HAP-1 (cell line): ENCODE data around the gene PTPRR.

Source experiments
- DNase-seq, 2 experiments: peaks; one replicate each; pipeline ENCODE4 v3.0.0-alpha.2; 2016 to 2020; ENCODE audit warnings: low spot score in 2 of 2
- H3K27me3 ChIP-seq: fragments of 250-450 bp; sonication (Bioruptor Pico); 2 replicates; pipeline ENCODE4 v1.5.1; 2020; ENCODE audit warnings: low read depth, mild to moderate bottlenecking, moderate library complexity
- H3K36me3 ChIP-seq: fragments of 250-450 bp; sonication (Bioruptor Pico); replicated peaks from 2 replicates; pipeline ENCODE4 v1.5.1; 2020; ENCODE audit warnings: mild to moderate bottlenecking
- H3K4me1 ChIP-seq: fragments of 250-450 bp; sonication (Bioruptor Pico); 2 replicates; pipeline ENCODE4 v1.5.1; 2020; ENCODE audit warnings: mild to moderate bottlenecking
- H3K4me3 ChIP-seq: fragments of 250-450 bp; sonication (Bioruptor Pico); 2 replicates; pipeline ENCODE4 v1.5.1; 2020; ENCODE audit warnings: mild to moderate bottlenecking, moderate library complexity
- H3K9me3 ChIP-seq: fragments of 250-450 bp; sonication (Bioruptor Pico); 2 replicates; pipeline ENCODE4 v1.5.1; 2020; ENCODE audit warnings: mild to moderate bottlenecking, moderate library complexity
- in situ Hi-C: fragments of 300-500 bp; cut with MboI; formaldehyde crosslinking; loops from 3 replicates; pipeline ENCODE4 v1.14.3; 2020; ENCODE audit warnings: low sequenced_read_pairs, inconsistent platforms, mixed read lengths

PTPRR gene

GRCh38 chr12:70885956-70886355, 34.6 kb downstream of the PTPRR start:
- Histone ChIP-seq H3K9me3 (no peaks in the 10 kb centered on the region), H3K27me3 (peaks cover 4% of the 10 kb centered on the region; the same call in 1 of the 2 replicates), H3K36me3 (no peaks in the 10 kb centered on the region), H3K4me3 (no peak overlapping the region), H3K4me1 (no peaks in the 10 kb centered on the region; the same call in 1 of the 2 replicates)
- no peak for DNase-seq
- in situ Hi-C loops = no loop called here

GRCh38 chr12:70883855-70884254, 36.7 kb downstream of the PTPRR start:
- H3K27me3 ChIP-seq = peaks cover 4% of the 10 kb centered on the region; the same call in 1 of the 2 replicates
- in situ Hi-C loops = no loop called here
- no peaks in the 10 kb centered on the region; the same call in 1 of the 2 replicates for H3K4me1 ChIP-seq
- H3K4me3 ChIP-seq = no peak overlapping the region
- H3K9me3 ChIP-seq = no peaks in the 10 kb centered on the region
- no peaks in the 10 kb centered on the region for H3K36me3 ChIP-seq
- DNase-seq = no peak

- Histone ChIP-seq H3K9me3 (no peaks in the 10 kb centered on the region), H3K4me3 (no peak overlapping the region), H3K27me3 (0 out of 2 replicates have a peak, but pooled peaks cover 2% of the 10 kb centered on the region), H3K36me3 (no peaks in the 10 kb centered on the region), H3K4me1 (no peaks in the 10 kb centered on the region; the same call in 1 of the 2 replicates)
- in situ Hi-C loops = no loop called here
- no peak for DNase-seq
Measured at GRCh38 chr12:70880744-70881143, 39.8 kb downstream of the PTPRR start.

GRCh38 chr12:70876952-70877351, 43.6 kb downstream of the PTPRR start:
- H3K4me3 ChIP-seq = no peak overlapping the region
- H3K9me3 ChIP-seq = no peaks in the 10 kb centered on the region
- no peaks in the 10 kb centered on the region for H3K36me3 ChIP-seq
- in situ Hi-C loops = no loop called here
- DNase-seq = no peak
- no peaks in the 10 kb centered on the region for H3K4me1 ChIP-seq
- 0 out of 2 replicates have a peak, but pooled peaks cover 2% of the 10 kb centered on the region for H3K27me3 ChIP-seq

- Histone ChIP-seq H3K9me3 (no peaks in the 10 kb centered on the region), H3K36me3 (no peaks in the 10 kb centered on the region), H3K4me1 (no peaks in the 10 kb centered on the region), H3K27me3 (no peaks in the 10 kb centered on the region), H3K4me3 (no peak overlapping the region)
- no peak for DNase-seq
- in situ Hi-C loops = no loop called here
Measured at GRCh38 chr12:70875628-70876027, 44.9 kb downstream of the PTPRR start.

- Histone ChIP-seq H3K9me3 (no peaks in the 10 kb centered on the region), H3K27me3 (peaks cover 4% of the 10 kb centered on the region), H3K4me3 (no peak overlapping the region), H3K36me3 (no peaks in the 10 kb centered on the region), H3K4me1 (no peaks in the 10 kb centered on the region)
- no peak for DNase-seq
- in situ Hi-C loops = no loop called here
Measured at GRCh38 chr12:70854881-70855568, 65.5 kb downstream of the PTPRR start.

- Histone ChIP-seq H3K4me1 (no peaks in the 10 kb centered on the region), H3K9me3 (no peaks in the 10 kb centered on the region), H3K36me3 (no peaks in the 10 kb centered on the region), H3K4me3 (no peak overlapping the region), H3K27me3 (peaks cover 4% of the 10 kb centered on the region)
- in situ Hi-C loops = no loop called here
- no peak for DNase-seq
Measured at GRCh38 chr12:70854138-70854537, 66.4 kb downstream of the PTPRR start.

- no peak for DNase-seq
- H3K9me3 ChIP-seq = no peaks in the 10 kb centered on the region
- no peaks in the 10 kb centered on the region for H3K4me1 ChIP-seq
- H3K36me3 ChIP-seq = no peaks in the 10 kb centered on the region
- no peak overlapping the region for H3K4me3 ChIP-seq
- in situ Hi-C loops = no loop called here
- H3K27me3 ChIP-seq = peaks cover 4% of the 10 kb centered on the region
Measured at GRCh38 chr12:70853326-70853725, 67.2 kb downstream of the PTPRR start.

GRCh38 chr12:70852416-70853150, 68.0 kb downstream of the PTPRR start:
- Histone ChIP-seq H3K36me3 (no peaks in the 10 kb centered on the region), H3K27me3 (peaks cover 4% of the 10 kb centered on the region), H3K4me3 (no peak overlapping the region), H3K9me3 (no peaks in the 10 kb centered on the region), H3K4me1 (no peaks in the 10 kb centered on the region)
- no peak for DNase-seq
- in situ Hi-C loops = no loop called here

GRCh38 chr12:70849265-70849960, 71.1 kb downstream of the PTPRR start:
- peak in 1 of 2 experiments; percentile 17 for DNase-seq
- Histone ChIP-seq H3K4me3 (no peak overlapping the region), H3K4me1 (no peaks in the 10 kb centered on the region), H3K27me3 (peaks cover 14% of the 10 kb centered on the region), H3K36me3 (no peaks in the 10 kb centered on the region), H3K9me3 (no peaks in the 10 kb centered on the region)
- in situ Hi-C loops = no loop called here

GRCh38 chr12:70847871-70848270, 72.7 kb downstream of the PTPRR start:
- in situ Hi-C loops = no loop called here
- Histone ChIP-seq H3K36me3 (no peaks in the 10 kb centered on the region), H3K9me3 (no peaks in the 10 kb centered on the region), H3K27me3 (0 out of 2 replicates have a peak, but pooled peaks cover 10% of the 10 kb centered on the region), H3K4me1 (no peaks in the 10 kb centered on the region), H3K4me3 (no peak overlapping the region)
- no peak for DNase-seq

- in situ Hi-C loops = no loop called here
- H3K27me3 ChIP-seq = 0 out of 2 replicates have a peak, but pooled peaks cover 12% of the 10 kb centered on the region
- no peaks in the 10 kb centered on the region for H3K9me3 ChIP-seq
- no peak overlapping the region for H3K4me3 ChIP-seq
- DNase-seq = no peak
- H3K4me1 ChIP-seq = no peaks in the 10 kb centered on the region
- no peaks in the 10 kb centered on the region for H3K36me3 ChIP-seq
Measured at GRCh38 chr12:70845268-70845667, 75.3 kb downstream of the PTPRR start.

- in situ Hi-C loops = no loop called here
Measured at GRCh38 chr12:70843363-70843762, 77.2 kb downstream of the PTPRR start.

GRCh38 chr12:70842942-70843341, 77.6 kb downstream of the PTPRR start:
- Histone ChIP-seq H3K4me1 (no peaks in the 10 kb centered on the region), H3K36me3 (no peaks in the 10 kb centered on the region), H3K9me3 (no peaks in the 10 kb centered on the region), H3K4me3 (no peak overlapping the region), H3K27me3 (0 out of 2 replicates have a peak, but pooled peaks cover 12% of the 10 kb centered on the region)
- in situ Hi-C loops = no loop called here
- DNase-seq = no peak

More at GRCh38 chr12:70843363-70843762, 77.2 kb downstream of the PTPRR start:
- H3K9me3 ChIP-seq = no peaks in the 10 kb centered on the region
- no peak for DNase-seq
- H3K36me3 ChIP-seq = no peaks in the 10 kb centered on the region
- H3K27me3 ChIP-seq = 0 out of 2 replicates have a peak, but pooled peaks cover 12% of the 10 kb centered on the region
- no peak overlapping the region for H3K4me3 ChIP-seq
- no peaks in the 10 kb centered on the region for H3K4me1 ChIP-seq
